Left cardiac atrium (tissue), 4 donors: ENCODE data around the gene IQSEC1. TPM values are rescaled to one million over a fixed set of nuclear protein-coding genes. Genes with fewer than 3 reads are reported as not detected.

Experiments
- ATAC-seq, 2 donors: fragments of 200-7000 bp; cut with Tn5 transposase; one replicate each; pipeline ENCODE4 v1.9.1; 2020; ENCODE audit warnings: mild to moderate bottlenecking in 2 of 2, moderate library complexity in 2 of 2
- DNase-seq: peaks from one replicate; pipeline ENCODE4 v3.0.0-alpha.2; 2020
- intact Hi-C, 2 donors: fragments of 100-400 bp; cut with DNase I; formaldehyde crosslinking; loops; one replicate each; pipeline versions ENCODE4 v1.14.1 to v1.15.1; 2022 to 2023
- total RNA-seq, 2 donors: library from RNA; stranded (reverse); fragmentation: NEBNext Ultra II Directional; extraction: Animal tissue kit (Norgen Biotek cat#: 25700); gene quantifications; one replicate each; pipeline ENCODE4 v1.2.1, GENCODE V29; 2021
- donor health status: DM: no; HTN: yes; CAD: no.
- donor health status: DM: no; HTN: yes; CAD: no; lungs with severe emphysema.
- donor health status: DM: yes; HTN: yes; CAD: no.
- donor health status: Dilated cardiomyopathy.

The IQSEC1 gene
- total RNA-seq, 2 donors from 2014 or later, result 58.8 to 73.7 TPM

GRCh38 chr3:12901623-12902045, 171.6 kb downstream of the IQSEC1 start:
- no peak for ATAC-seq
- intact Hi-C loops, result no loop called here
- DNase-seq, result no peak

GRCh38 chr3:12900885-12901411, 172.3 kb downstream of the IQSEC1 start:
- no peak for ATAC-seq
- intact Hi-C loops, result no loop called here
- no peak for DNase-seq

- intact Hi-C loops, result loop anchor here (10.0 kb wide), 1 partner anchor 86 kb away; no protein-coding TSS in a partner anchor
- no peak for ATAC-seq
- DNase-seq, result no peak
These were observed 174.1 kb downstream of the IQSEC1 start for GRCh38 chr3:12898965-12899755.

GRCh38 chr3:12898290-12898964, 174.8 kb downstream of the IQSEC1 start:
- intact Hi-C loops, result loop anchor here (10.0 kb wide), 1 partner anchor 86 kb away; no protein-coding TSS in a partner anchor
- DNase-seq (no peak), ATAC-seq (no peak)

GRCh38 chr3:12897381-12898289, 175.6 kb downstream of the IQSEC1 start:
- intact Hi-C loops, result loop anchor here (10.0 kb wide), 1 partner anchor 87 kb away; no protein-coding TSS in a partner anchor
- DNase-seq (no peak), ATAC-seq (no peak)

GRCh38 chr3:12896063-12896985, 176.9 kb downstream of the IQSEC1 start:
- DNase-seq (no peak), ATAC-seq (peak; percentile 14 to 23)
- intact Hi-C loops, result loop anchor here (10.0 kb wide), 1 partner anchor 88 kb away; no protein-coding TSS in a partner anchor

GRCh38 chr3:12895391-12896062, 177.7 kb downstream of the IQSEC1 start:
- intact Hi-C loops, result loop anchor here (10.0 kb wide), 1 partner anchor 89 kb away; no protein-coding TSS in a partner anchor
- ATAC-seq, result peak; percentile 29 to 43
- DNase-seq, result no peak

- no peak for ATAC-seq
- intact Hi-C loops, result loop anchor here (10.0 kb wide), 1 partner anchor 90 kb away; no protein-coding TSS in a partner anchor
- DNase-seq, result no peak
These were observed 178.6 kb downstream of the IQSEC1 start for GRCh38 chr3:12894629-12895028.

GRCh38 chr3:12893852-12894251, 179.4 kb downstream of the IQSEC1 start:
- no peak for DNase-seq
- no peak for ATAC-seq
- intact Hi-C loops, result loop anchor here (10.0 kb wide), 1 partner anchor 91 kb away; no protein-coding TSS in a partner anchor

- DNase-seq, result no peak
- ATAC-seq, result no peak
- intact Hi-C loops, result loop anchor here (10.0 kb wide), 1 partner anchor 92 kb away; no protein-coding TSS in a partner anchor
These were observed 180.0 kb downstream of the IQSEC1 start for GRCh38 chr3:12893247-12893646.

GRCh38 chr3:12892840-12893189, 180.4 kb downstream of the IQSEC1 start:
- intact Hi-C loops, result loop anchor here (10.0 kb wide), 1 partner anchor 92 kb away; no protein-coding TSS in a partner anchor
- ATAC-seq, result no peak
- DNase-seq, result no peak

- intact Hi-C loops, result loop anchor here (10.0 kb wide), 1 partner anchor 93 kb away; no protein-coding TSS in a partner anchor
- ATAC-seq, result peak; percentile 32 to 45
These were observed 181.0 kb downstream of the IQSEC1 start for GRCh38 chr3:12891985-12892839.

GRCh38 chr3:12891391-12891984, 181.7 kb downstream of the IQSEC1 start:
- intact Hi-C loops, result loop anchor here (10.0 kb wide), 1 partner anchor 93 kb away; no protein-coding TSS in a partner anchor
- no peak for DNase-seq
- ATAC-seq, result no peak

More at GRCh38 chr3:12891985-12892839, 181.0 kb downstream of the IQSEC1 start:
- no peak for DNase-seq

- ATAC-seq (no peak), DNase-seq (no peak)
- intact Hi-C loops, result loop anchor here (10.0 kb wide), 1 partner anchor 94 kb away; no protein-coding TSS in a partner anchor
These were observed 182.4 kb downstream of the IQSEC1 start for GRCh38 chr3:12890610-12891390.

GRCh38 chr3:12886736-12887135, 186.5 kb downstream of the IQSEC1 start:
- peak in 1 of 2 donors; percentile 31 for ATAC-seq
- no peak for DNase-seq
- intact Hi-C loops, result no loop called here
